Urothelium cell line (cell line): ENCODE results near the gene FGF7.
"Not testable (repeated sequence)": the region's sequence is repeated elsewhere in the genome, so short reads cannot be mapped to it uniquely, and the experiment has no call there.

ENCODE experiments used
- DNase-seq: peaks from one replicate; pipeline ENCODE4 v3.0.0; 2011; ENCODE audit warnings: low spot score, mixed read lengths
- FAIRE-seq: peaks from 2 replicates; lab custom pipeline; 2011; peaks lifted over from hg19 to GRCh38; lab: Jason Lieb, UNC

Gene FGF7

DNA sequence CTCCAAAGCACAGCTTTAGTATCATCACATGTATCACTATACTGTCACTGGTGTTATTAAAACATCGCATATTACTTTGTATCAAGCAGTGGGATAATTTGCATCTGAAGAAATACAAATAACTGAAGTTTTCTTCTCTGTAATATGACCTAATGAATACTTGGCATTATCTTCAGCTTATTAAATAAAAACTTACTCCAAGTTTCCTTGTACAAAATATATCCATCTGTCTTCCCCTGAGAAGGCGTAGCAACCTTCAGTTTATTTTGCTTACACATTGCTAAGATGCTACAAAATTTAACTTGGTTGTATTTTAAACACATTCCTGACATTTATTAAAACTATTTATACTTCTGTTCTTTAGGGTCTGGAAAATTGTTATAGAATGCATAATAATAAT, 13.7 kb downstream of the FGF7 start:
- DNase-seq, result no peak
- FAIRE-seq, result no peak

GRCh38 chr15:49438962-49439631, 16.1 kb downstream of the FGF7 start:
- FAIRE-seq (no peak), DNase-seq (no peak)

GRCh38 chr15:49439678-49440395, 16.8 kb downstream of the FGF7 start:
- FAIRE-seq, result no peak
- DNase-seq, result no peak

DNA sequence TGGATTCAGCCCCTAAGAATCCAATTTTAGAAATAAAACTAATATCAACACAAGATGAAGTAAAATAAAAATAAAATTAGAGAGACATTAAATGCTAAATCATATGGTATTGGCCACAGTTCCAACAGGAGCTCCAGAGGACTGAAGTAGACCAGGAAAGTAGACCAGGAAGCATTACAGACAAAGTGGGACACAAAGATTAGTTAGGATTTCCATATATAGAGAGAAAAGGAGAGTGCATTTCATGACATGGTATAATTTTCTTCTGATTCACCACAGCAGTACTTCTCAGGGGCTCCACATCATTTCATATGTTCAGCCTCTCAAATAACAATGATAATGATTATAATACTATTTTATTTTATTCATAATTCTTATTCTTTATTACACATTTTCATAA, 18.3 kb downstream of the FGF7 start:
- FAIRE-seq (no peak), DNase-seq (no peak)

DNA sequence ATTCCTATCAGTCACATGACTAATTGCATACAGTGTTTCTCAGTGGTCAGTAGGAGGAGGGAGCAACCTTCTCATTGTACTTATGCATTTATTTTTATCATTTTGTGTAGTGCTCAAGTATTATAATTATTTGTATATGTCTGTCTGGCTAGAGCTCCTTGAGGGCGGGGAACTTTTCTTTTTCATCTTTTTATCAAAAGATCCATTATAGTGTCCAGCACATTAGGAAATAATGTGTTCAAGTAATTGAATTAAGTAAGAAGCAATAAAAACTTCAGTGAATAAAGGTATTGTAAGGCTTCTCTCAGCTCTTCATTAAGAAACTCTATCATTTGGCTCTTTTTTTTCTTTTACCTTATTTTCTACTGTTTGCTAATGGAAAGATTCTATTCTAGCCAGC, 18.8 kb downstream of the FGF7 start:
- DNase-seq, result no peak
- no peak for FAIRE-seq

- DNase-seq (no peak), FAIRE-seq (no peak)
Observed at GRCh38 chr15:49452595-49452994, 29.6 kb downstream of the FGF7 start.

GRCh38 chr15:49456166-49456565, 33.1 kb downstream of the FGF7 start:
- no peak for FAIRE-seq
- DNase-seq, result no peak

DNA sequence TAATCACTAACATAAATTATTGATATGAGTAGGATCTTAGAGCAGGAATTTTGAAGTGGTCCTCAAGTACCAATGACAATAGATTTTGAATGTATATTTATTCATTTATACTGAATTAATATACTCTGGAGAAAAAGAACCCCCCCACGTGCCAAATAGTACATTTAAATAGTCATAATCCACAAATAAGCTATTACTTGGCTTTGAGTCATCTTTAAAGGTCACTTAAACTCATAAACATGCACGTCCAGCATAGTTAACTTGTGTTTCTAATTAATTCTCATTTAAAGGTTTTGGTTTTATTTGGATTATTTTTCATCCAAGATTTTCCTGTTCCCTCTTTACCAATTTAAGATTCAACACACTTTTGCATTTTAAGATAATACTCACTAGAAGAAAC, 35.1 kb downstream of the FGF7 start:
- no peak for DNase-seq
- FAIRE-seq, result no peak

DNA sequence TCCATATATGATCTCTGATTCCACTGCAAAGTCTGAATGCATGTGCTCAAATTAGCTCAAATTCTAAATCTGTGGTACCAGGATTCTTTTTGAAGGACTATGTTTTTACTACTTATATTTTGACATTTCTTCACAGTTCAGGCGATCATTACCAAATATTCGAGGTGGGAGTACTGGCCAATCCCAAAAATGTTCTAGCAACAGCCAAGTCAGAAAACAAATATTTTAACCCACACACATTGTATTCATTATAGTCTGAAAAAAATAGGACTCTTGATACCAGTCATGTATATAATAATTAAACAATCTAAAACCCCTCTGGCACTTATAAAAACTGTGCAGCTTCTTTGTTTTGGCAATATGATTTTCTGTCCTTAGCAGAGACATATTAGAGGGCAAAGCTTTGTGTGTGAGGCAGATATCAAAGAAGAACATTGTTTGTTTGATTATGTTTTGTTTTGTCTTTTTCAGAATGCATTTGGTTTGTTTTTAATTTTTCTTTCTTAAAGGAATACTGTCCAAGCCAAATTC, 37.4 kb downstream of the FGF7 start:
- DNase-seq (no peak), FAIRE-seq (no peak)

GRCh38 chr15:49462232-49462844, 39.3 kb downstream of the FGF7 start:
- FAIRE-seq (no peak), DNase-seq (no peak)

DNA sequence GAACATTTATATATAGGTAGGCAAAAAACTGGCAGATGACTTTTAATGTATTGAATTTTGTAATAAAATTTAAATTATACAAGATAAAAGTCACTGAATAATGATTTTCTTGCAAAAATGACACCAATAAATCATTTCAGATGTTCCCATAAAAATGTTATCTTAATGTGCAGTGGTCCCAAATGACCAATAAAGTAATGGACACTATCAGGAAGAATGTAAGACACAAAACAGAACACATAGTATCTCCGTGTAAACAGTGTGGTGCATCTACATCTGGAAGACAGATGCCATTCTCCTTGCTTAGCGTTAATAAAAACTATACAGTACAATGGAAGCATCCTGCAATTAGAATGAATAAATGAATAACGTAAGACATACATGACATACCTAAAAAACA, 41.5 kb downstream of the FGF7 start:
- FAIRE-seq, result no peak
- DNase-seq, result no peak

- FAIRE-seq, result no peak
Observed at GRCh38 chr15:49466119-49466518, 43.1 kb downstream of the FGF7 start.

DNA sequence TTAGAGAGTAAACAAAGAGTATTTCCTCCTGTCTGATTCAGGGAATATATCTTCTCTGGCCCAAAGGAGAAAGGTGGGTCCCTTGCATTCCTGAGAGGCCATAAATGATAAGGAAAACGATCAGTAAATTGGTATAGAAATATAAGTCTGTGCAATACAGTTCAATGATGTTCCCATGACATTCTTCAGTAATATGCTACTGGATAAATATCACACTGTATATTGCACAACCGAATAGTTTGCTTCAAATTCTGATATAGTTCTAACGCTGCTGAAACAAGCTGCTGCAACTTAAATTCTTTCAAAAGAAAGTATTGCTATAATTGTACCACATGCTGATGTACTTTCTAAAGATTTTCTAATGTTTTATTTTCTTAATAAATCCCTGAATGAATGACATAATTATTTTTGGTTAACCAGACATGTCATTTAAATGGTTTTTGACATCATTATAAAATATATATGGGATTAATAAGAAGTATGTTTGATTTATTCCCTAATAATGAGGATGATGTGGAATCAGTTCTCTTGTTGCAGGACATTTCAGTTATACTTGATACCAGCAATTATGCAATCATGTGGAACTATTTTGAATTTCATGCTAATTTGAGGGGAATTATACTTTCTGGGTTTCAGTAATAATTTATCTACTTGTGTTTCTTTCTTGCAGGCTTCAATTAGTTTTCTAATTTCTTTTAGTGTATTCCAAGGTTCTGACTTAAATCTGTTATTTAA, 44.9 kb downstream of the FGF7 start:
- DNase-seq (no peak), FAIRE-seq (no peak)

More at GRCh38 chr15:49466119-49466518, 43.1 kb downstream of the FGF7 start:
- DNase-seq, result no peak

DNA sequence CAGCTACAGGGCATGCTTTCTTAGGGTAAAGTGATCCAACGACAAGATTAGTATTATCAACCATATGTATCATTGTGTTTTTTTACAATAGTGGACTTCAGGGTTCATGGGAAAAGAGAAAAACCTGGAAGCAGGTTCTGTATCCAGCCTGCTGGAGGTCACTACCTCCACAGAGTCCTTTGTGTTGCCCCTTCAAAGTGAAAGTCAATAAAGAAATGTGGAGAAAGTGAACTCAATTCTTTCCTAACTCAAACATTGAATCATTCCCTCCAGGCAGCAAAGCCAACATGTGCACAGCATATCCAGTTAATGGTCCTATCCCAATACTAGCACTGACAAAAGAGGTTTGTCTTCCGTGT, 45.4 kb downstream of the FGF7 start:
- DNase-seq, result no peak
- no peak for FAIRE-seq

- not testable (repeated sequence) for DNase-seq, FAIRE-seq
Observed at GRCh38 chr15:49471248-49471647, 48.2 kb downstream of the FGF7 start.

GRCh38 chr15:49471733-49472132, 48.7 kb downstream of the FGF7 start:
- FAIRE-seq (no peak), DNase-seq (no peak)

DNA sequence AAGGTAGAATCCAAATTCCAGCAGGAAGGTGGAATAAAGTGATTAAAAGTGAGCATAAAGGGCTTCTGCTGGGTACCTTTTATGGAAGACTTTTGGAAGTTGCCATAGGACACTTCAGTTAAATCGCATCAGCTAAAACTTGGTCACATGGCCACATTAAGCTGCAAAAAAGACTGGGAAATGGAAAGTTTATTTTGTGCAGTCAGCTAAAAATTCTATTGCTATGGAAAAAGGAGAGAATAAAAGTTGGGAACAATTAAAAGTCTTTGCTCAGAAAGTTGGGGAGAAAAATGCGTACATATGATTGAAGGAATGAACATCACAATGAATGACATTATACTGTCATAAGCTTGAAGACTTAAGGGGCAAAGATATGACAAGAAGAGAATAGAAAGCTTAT, 49.3 kb downstream of the FGF7 start:
- DNase-seq (no peak), FAIRE-seq (no peak)

- FAIRE-seq, result no peak
- no peak for DNase-seq
Observed at GRCh38 chr15:49473031-49473430, 50.0 kb downstream of the FGF7 start.

DNA sequence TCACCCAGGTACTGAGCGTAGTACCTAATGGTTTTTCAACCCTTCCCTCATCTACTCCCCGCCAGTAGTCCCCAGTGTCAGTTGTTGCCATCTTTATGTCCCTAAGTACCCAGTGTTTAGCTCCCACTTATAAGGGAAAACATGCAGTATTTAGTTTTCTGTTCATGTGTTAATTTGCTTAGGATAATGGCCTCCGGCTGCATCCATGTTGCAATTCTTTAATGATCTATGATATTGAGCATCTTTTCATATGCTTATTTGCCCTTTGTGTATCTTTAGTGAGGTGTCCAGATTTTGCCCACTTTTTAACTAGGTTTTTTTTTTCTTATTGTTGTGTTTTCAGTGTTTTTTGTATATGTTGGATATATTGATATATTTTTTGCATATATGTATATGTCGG, 55.0 kb downstream of the FGF7 start:
- FAIRE-seq, DNase-seq: not testable (repeated sequence)

DNA sequence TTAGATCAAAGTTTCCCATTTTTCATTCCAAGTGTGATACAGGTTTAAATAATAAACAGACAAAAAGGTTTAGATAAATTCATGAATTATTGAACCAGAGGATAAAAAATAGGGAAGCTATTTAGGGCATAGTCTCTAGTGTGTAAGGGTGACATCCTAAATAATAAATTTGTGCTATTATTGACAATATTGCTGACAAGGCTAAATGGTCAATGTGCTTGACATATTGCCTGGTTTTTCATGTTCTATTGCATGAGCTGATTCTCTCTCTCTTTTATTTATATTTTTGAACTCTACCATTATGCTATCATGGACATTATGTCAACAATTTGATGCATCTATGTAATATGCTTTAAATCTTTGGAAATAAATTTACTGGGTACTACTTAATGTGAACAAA, 55.9 kb downstream of the FGF7 start:
- not testable (repeated sequence) for DNase-seq, FAIRE-seq

GRCh38 chr15:49485401-49485800, 62.4 kb downstream of the FGF7 start:
- not testable (repeated sequence) for DNase-seq, FAIRE-seq
